GM12865 (cell line): Measurements from ENCODE around the gene A3GALT2.

Experiments used
- DNase-seq: peaks from one replicate; pipeline ENCODE4 v3.0.0; 2010; ENCODE audit warnings: low read depth
- H3K4me3 ChIP-seq: 2 replicates; pipeline ENCODE4 v1.5.1; 2011; ENCODE audit warnings: mild to moderate bottlenecking, low read depth, low read length, control low read depth
- CTCF ChIP-seq: IDR thresholded peaks from 2 replicates; pipeline ENCODE4 v1.5.1; 2011; ENCODE audit warnings: low read length, control low read depth, low read depth, inconsistent platforms; ENCODE audit not compliant: insufficient read depth; ENCODE audit errors: missing control alignments

The A3GALT2 gene

GRCh38 chr1:33320619-33321165, at the start of gene A3GALT2:
TSS of gene A3GALT2 (minus strand) at chr1:33321098. CDS start at chr1:33321098, 0 bp downstream.
- no peak for DNase-seq
- H3K4me3 ChIP-seq: no peak within 1 kb of the TSS
- no peak for TF ChIP-seq CTCF

- no peak for TF ChIP-seq CTCF
- H3K4me3 ChIP-seq: no peak overlapping the region
- DNase-seq: no peak
Measured at GRCh38 chr1:33370301-33370700, 49.4 kb upstream of the A3GALT2 start.

GRCh38 chr1:33369764-33370163, 48.9 kb upstream of the A3GALT2 start:
- TF ChIP-seq CTCF: no peak
- DNase-seq: no peak
- no peak overlapping the region for H3K4me3 ChIP-seq

- no peak overlapping the region for H3K4me3 ChIP-seq
- no peak for TF ChIP-seq CTCF
- no peak for DNase-seq
Measured at GRCh38 chr1:33369081-33369480, 48.2 kb upstream of the A3GALT2 start.

- H3K4me3 ChIP-seq: no peak overlapping the region
- no peak for DNase-seq
- TF ChIP-seq CTCF: no peak
Measured at GRCh38 chr1:33368431-33368830, 47.5 kb upstream of the A3GALT2 start.

GRCh38 chr1:33367485-33368405, 46.8 kb upstream of the A3GALT2 start:
- peak; percentile 97 for TF ChIP-seq CTCF
- peak; percentile 85 for DNase-seq
- no peak overlapping the region for H3K4me3 ChIP-seq
